T-cell (primary cell): ENCODE data around the gene CLRN3. TPM values are rescaled to one million over a fixed set of nuclear protein-coding genes. Genes with fewer than 3 reads are reported as not detected.

Experiments used
- ATAC-seq, 4 experiments: fragments of 200-7000 bp in 3 of 4; fragments of 150-1000 bp in 1 of 4; cut with Tn5 transposase; replicated peaks in 1 of 4; 1 replicate in 3 of 4; 2 replicates in 1 of 4; pipeline ENCODE4 v1.10.0; 2021; ENCODE audit warnings: moderate library complexity in 3 of 4, mild to moderate bottlenecking in 2 of 4, moderate number of reproducible peaks in 1 of 4
- CTCF ChIA-PET, 2 donors: fragments of 300-600 bp; sonication (Branson Sonifier 250); formaldehyde crosslinking; loops; one replicate each; lab custom pipeline; 2022; ENCODE audit warnings: antibody characterized with exemption in 2 of 2; lab: Charles Lee
- POLR2A ChIA-PET, 2 donors: fragments of 300-600 bp; sonication (Branson Sonifier 250); formaldehyde crosslinking; loops; one replicate each; lab custom pipeline; 2022; ENCODE audit warnings: antibody characterized with exemption in 2 of 2; lab: Charles Lee
- DNase-seq, 35 experiments: peaks; one replicate each; pipeline versions ENCODE4 v3.0.0 to v3.0.0-alpha.2; 2013 to 2023
- H3K27ac ChIP-seq: one replicate; pipeline ENCODE4 v1.5.1; 2013; ENCODE audit warnings: low read length
- H3K27me3 ChIP-seq, 2 experiments: replicated peaks in 1 of 2; 1 replicate in 1 of 2; 2 replicates in 1 of 2; pipeline versions ENCODE4 v1.6.1 to v1.7.0; 2013; ENCODE audit warnings: low read length in 1 of 2, mixed read lengths in 1 of 2; ENCODE audit not compliant: control insufficient read depth in 2 of 2, insufficient read depth in 2 of 2; ENCODE audit errors: extremely low read depth in 1 of 2
- H3K36me3 ChIP-seq, 2 donors: 1 replicate in 1 of 2; 2 replicates in 1 of 2; pipeline versions ENCODE4 v1.6.1 to v1.7.0; 2013; ENCODE audit warnings: low read length in 1 of 2; ENCODE audit not compliant: control insufficient read depth in 2 of 2, insufficient read depth in 1 of 2; ENCODE audit errors: extremely low read depth in 1 of 2
- H3K4me1 ChIP-seq, 2 experiments: 1 replicate in 1 of 2; 2 replicates in 1 of 2; pipeline versions ENCODE4 v1.6.1 to v1.7.0; 2013; ENCODE audit warnings: low read length in 2 of 2, mixed read lengths in 1 of 2; ENCODE audit not compliant: insufficient read depth in 2 of 2, control insufficient read depth in 1 of 2; ENCODE audit errors: extremely low read depth in 1 of 2
- H3K4me3 ChIP-seq, 2 donors: 1 replicate in 1 of 2; 2 replicates in 1 of 2; pipeline versions ENCODE4 v1.5.1 to v1.7.0; 2013; ENCODE audit warnings: mild to moderate bottlenecking in 2 of 2, low read length in 1 of 2, moderate library complexity in 1 of 2; ENCODE audit not compliant: control insufficient read depth in 1 of 2; ENCODE audit errors: extremely low read depth in 1 of 2
- H3K9me3 ChIP-seq: 2 replicates; pipeline ENCODE4 v1.7.0; 2013
- H3K27ac Mint-ChIP-seq, 2 donors: one replicate each; pipeline ENCODE4 v1.8.0; 2020 to 2021; ENCODE audit warnings: mild to moderate bottlenecking in 2 of 2, mixed read lengths in 2 of 2
- H3K27me3 Mint-ChIP-seq, 2 donors: one replicate each; pipeline ENCODE4 v1.8.0; 2021 to 2022; ENCODE audit warnings: mixed read lengths in 2 of 2
- H3K36me3 Mint-ChIP-seq: one replicate; pipeline ENCODE4 v1.8.0; 2021; ENCODE audit warnings: mixed read lengths
- H3K4me1 Mint-ChIP-seq, 3 donors: one replicate each; pipeline ENCODE4 v1.8.0; 2020 to 2022; ENCODE audit warnings: mixed read lengths in 3 of 3, mild to moderate bottlenecking in 1 of 3
- H3K4me3 Mint-ChIP-seq, 3 donors: one replicate each; pipeline ENCODE4 v1.8.0; 2020 to 2022; ENCODE audit warnings: mild to moderate bottlenecking in 3 of 3, mixed read lengths in 3 of 3, moderate library complexity in 3 of 3
- H3K9me3 Mint-ChIP-seq, 3 donors: one replicate each; pipeline ENCODE4 v1.8.0; 2020 to 2022; ENCODE audit warnings: mixed read lengths in 3 of 3
- WGBS: methylation state at CpG from one replicate; pipeline ENCODE4 v1.1.5; 2013; ENCODE audit warnings: missing lambda C conversion rate; ENCODE audit not compliant: insufficient coverage; 5-methylcytosine and 5-hydroxymethylcytosine counted together
- total RNA-seq, 35 experiments: library from RNA in 6 of 35; stranded (reverse) in 6 of 35; fragments of 120-200 nt in 1 of 35; gene quantifications; one replicate each; pipeline versions ENCODE4 v1.2.1 to v1.2.4 and lab custom pipeline; 2013 to 2026

Gene CLRN3
- total RNA-seq, 5 donors from 2014 or later (not counting 1 experiment from before 2014, with no cell fraction given): not detected

GRCh38 chr10:127911867-127912257, 19.1 kb upstream of the CLRN3 start:
- Mint-ChIP-seq H3K9me3 (no peaks in the 10 kb centered on the region), H3K36me3 (no peaks in the 10 kb centered on the region), H3K27ac (no peak overlapping the region), H3K4me1 (no peaks in the 10 kb centered on the region), H3K4me3 (no peak overlapping the region), H3K27me3 (peaks cover 0 to 12% of the 10 kb centered on the region in 2 donors)
- 71% methylated on average over 1 of the region's 4 CpGs for WGBS
- H3K36me3 ChIP-seq: no peaks in the 10 kb centered on the region
- CTCF ChIA-PET: interaction anchor here in 1 of 2 donors (0.6 kb wide), 1 partner anchor 1286 kb away, joined by 9 read pairs; no protein-coding TSS in a partner anchor
- peaks cover 0 to 5% of the 10 kb centered on the region in 2 experiments for H3K4me1 ChIP-seq
- peaks cover 0 to 23% of the 10 kb centered on the region in 2 experiments for H3K27me3 ChIP-seq
- DNase-seq (no peak), ATAC-seq (no peak)
- no peaks in the 10 kb centered on the region for H3K9me3 ChIP-seq
- no peak overlapping the region for H3K4me3 ChIP-seq
- no peak overlapping the region for H3K27ac ChIP-seq
- POLR2A ChIA-PET: no interaction called here

DNA sequence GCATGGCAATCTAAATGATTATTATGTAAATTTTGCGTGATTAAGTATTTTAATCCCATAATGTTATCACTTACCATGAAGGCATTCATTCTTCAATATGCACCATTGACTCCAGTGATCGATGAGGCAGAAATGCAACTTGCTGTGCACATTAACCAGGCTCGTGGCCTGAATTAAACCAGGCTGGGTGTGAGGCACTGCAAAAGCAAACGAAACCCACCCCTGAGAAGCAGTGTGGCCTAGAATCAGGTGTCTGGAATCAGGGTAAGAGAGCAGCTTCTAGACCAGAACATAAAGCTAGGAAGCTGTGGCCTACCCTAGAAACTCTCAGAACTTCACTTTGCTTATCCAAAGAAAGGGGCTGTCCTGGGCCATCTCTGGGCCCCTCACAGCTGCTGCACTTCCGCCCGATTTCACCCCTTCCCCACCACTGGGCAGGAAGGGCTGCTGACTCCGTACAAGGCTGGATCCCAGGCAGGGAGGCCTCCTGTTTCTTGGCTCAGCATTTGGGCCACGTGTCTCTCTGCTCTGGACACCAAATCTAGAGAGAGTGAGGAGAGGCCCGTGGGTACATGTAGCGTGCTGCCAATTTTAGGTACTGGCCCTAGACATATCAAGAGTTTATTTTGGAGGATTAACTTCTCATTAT, 18.6 kb upstream of the CLRN3 start:
- WGBS: 100% methylated on average over 4 of the region's 10 CpGs
- ATAC-seq (no peak), DNase-seq (no peak)
- ChIA-PET CTCF (interaction anchor here in 1 of 2 donors (0.6 kb wide), 1 partner anchor 1286 kb away, joined by 9 read pairs; no protein-coding TSS in a partner anchor), POLR2A (no interaction called here)
- H3K27me3 Mint-ChIP-seq: peaks cover 3 to 16% of the 10 kb centered on the region in 2 donors
- H3K4me1 Mint-ChIP-seq: no peaks in the 10 kb centered on the region
- H3K4me3 Mint-ChIP-seq: no peak overlapping the region
- H3K4me1 ChIP-seq: peaks cover 0 to 9% of the 10 kb centered on the region in 2 experiments
- peaks cover 0 to 27% of the 10 kb centered on the region in 2 experiments for H3K27me3 ChIP-seq
- no peaks in the 10 kb centered on the region for H3K9me3 ChIP-seq
- H3K36me3 Mint-ChIP-seq: no peaks in the 10 kb centered on the region
- H3K9me3 Mint-ChIP-seq: no peaks in the 10 kb centered on the region
- H3K36me3 ChIP-seq: no peaks in the 10 kb centered on the region
- no peak overlapping the region for H3K27ac Mint-ChIP-seq
- no peak overlapping the region for H3K27ac ChIP-seq
- no peak overlapping the region for H3K4me3 ChIP-seq

GRCh38 chr10:127910464-127910770, 17.7 kb upstream of the CLRN3 start:
- Mint-ChIP-seq H3K4me3 (no peak overlapping the region), H3K36me3 (no peaks in the 10 kb centered on the region), H3K4me1 (no peaks in the 10 kb centered on the region), H3K9me3 (no peaks in the 10 kb centered on the region), H3K27ac (no peak overlapping the region), H3K27me3 (peaks cover 11 to 26% of the 10 kb centered on the region in 2 donors)
- ATAC-seq (no peak), DNase-seq (no peak)
- peaks cover 0 to 37% of the 10 kb centered on the region in 2 experiments for H3K27me3 ChIP-seq
- no peaks in the 10 kb centered on the region for H3K9me3 ChIP-seq
- H3K27ac ChIP-seq: no peak overlapping the region
- H3K4me1 ChIP-seq: peaks cover 0 to 9% of the 10 kb centered on the region in 2 experiments
- no peak overlapping the region for H3K4me3 ChIP-seq
- no peaks in the 10 kb centered on the region for H3K36me3 ChIP-seq
- no CpG with 5 or more reads among the region's 2 CpGs for whole genome bisulfite sequencing
- CTCF ChIA-PET: no interaction called here
- POLR2A ChIA-PET: no interaction called here

GRCh38 chr10:127909716-127910463, 17.1 kb upstream of the CLRN3 start:
- no peak overlapping the region for H3K4me3 ChIP-seq
- no peaks in the 10 kb centered on the region for H3K9me3 ChIP-seq
- Mint-ChIP-seq H3K4me1 (no peaks in the 10 kb centered on the region), H3K36me3 (no peaks in the 10 kb centered on the region), H3K9me3 (no peaks in the 10 kb centered on the region), H3K27ac (no peak overlapping the region), H3K27me3 (peaks cover 15 to 30% of the 10 kb centered on the region in 2 donors), H3K4me3 (no peak overlapping the region)
- DNase-seq: no peak
- POLR2A ChIA-PET: no interaction called here
- H3K27me3 ChIP-seq: peaks cover 0 to 42% of the 10 kb centered on the region in 2 experiments
- H3K36me3 ChIP-seq: no peaks in the 10 kb centered on the region
- H3K4me1 ChIP-seq: peaks cover 0 to 9% of the 10 kb centered on the region in 2 experiments
- CTCF ChIA-PET: interaction anchor here in 1 of 2 donors (1.1 kb wide), 1 partner anchor 15 kb away, joined by 3 read pairs; no protein-coding TSS in a partner anchor
- no peak overlapping the region for H3K27ac ChIP-seq
- ATAC-seq: no peak
- 96% methylated on average over 4 of the region's 7 CpGs for WGBS

- Histone ChIP-seq H3K27me3 (peaks cover 0 to 42% of the 10 kb centered on the region in 2 experiments), H3K9me3 (no peaks in the 10 kb centered on the region), H3K4me3 (no peak overlapping the region), H3K36me3 (no peaks in the 10 kb centered on the region), H3K4me1 (peaks cover 0 to 9% of the 10 kb centered on the region in 2 experiments), H3K27ac (no peak overlapping the region)
- POLR2A ChIA-PET: no interaction called here
- Mint-ChIP-seq H3K36me3 (no peaks in the 10 kb centered on the region), H3K27me3 (peaks cover 20 to 36% of the 10 kb centered on the region in 2 donors), H3K4me3 (no peak overlapping the region), H3K4me1 (no peaks in the 10 kb centered on the region), H3K27ac (no peak overlapping the region), H3K9me3 (no peaks in the 10 kb centered on the region)
- no peak for DNase-seq
- CTCF ChIA-PET: interaction anchor here (0.6 to 0.9 kb wide), 2 partner anchors 113 to 161 kb away, joined by 3 read pairs; no protein-coding TSS in a partner anchor
- ATAC-seq: no peak
- 80% methylated on average over 6 of the region's 8 CpGs for WGBS
These were observed 16.2 kb upstream of the CLRN3 start for GRCh38 chr10:127908959-127909267.

- H3K9me3 Mint-ChIP-seq: no peaks in the 10 kb centered on the region
- peaks cover 20 to 39% of the 10 kb centered on the region in 2 donors for H3K27me3 Mint-ChIP-seq
- H3K36me3 Mint-ChIP-seq: no peaks in the 10 kb centered on the region
- Histone ChIP-seq H3K4me1 (peaks cover 0 to 9% of the 10 kb centered on the region in 2 experiments), H3K36me3 (no peaks in the 10 kb centered on the region), H3K27me3 (peaks cover 0 to 40% of the 10 kb centered on the region in 2 experiments), H3K9me3 (no peaks in the 10 kb centered on the region), H3K4me3 (no peak overlapping the region), H3K27ac (no peak overlapping the region)
- H3K27ac Mint-ChIP-seq: no peak overlapping the region
- WGBS: 73% methylated on average over 10 of the region's 13 CpGs
- no peaks in the 10 kb centered on the region for H3K4me1 Mint-ChIP-seq
- CTCF ChIA-PET: interaction anchor here (0.6 to 0.9 kb wide), 4 partner anchors 16 to 241 kb away, joined by 3 to 4 read pairs (median 3); no protein-coding TSS in a partner anchor
- POLR2A ChIA-PET: no interaction called here
- peak overlapping the region in 2 of 3 donors; percentile 17 to 21 for H3K4me3 Mint-ChIP-seq
- DNase-seq: no peak
- no peak for ATAC-seq
These were observed 15.6 kb upstream of the CLRN3 start for GRCh38 chr10:127908106-127908958.
